Activated CD8-positive, alpha-beta T cell treated with anti-CD3 and anti-CD28 coated beads for 36 hours (primary cell): Measurements from ENCODE around the gene TFB1M. TPM values are rescaled to one million over a fixed set of nuclear protein-coding genes. Genes with fewer than 3 reads are reported as not detected.

ENCODE experiments used
- ATAC-seq: fragments of 200-7000 bp; cut with Tn5 transposase; one replicate; pipeline ENCODE4 v1.10.0; 2021; ENCODE audit warnings: mild to moderate bottlenecking, moderate library complexity
- CTCF ChIA-PET: fragments of 350-600 bp; sonication (Branson Sonifier 250); formaldehyde crosslinking; loops from one replicate; lab custom pipeline; 2021; ENCODE audit warnings: antibody characterized with exemption; lab: Charles Lee
- POLR2A ChIA-PET: fragments of 350-600 bp; sonication (Branson Sonifier 250); formaldehyde crosslinking; loops from one replicate; lab custom pipeline; 2021; ENCODE audit warnings: antibody characterized with exemption; lab: Charles Lee
- DNase-seq: peaks from one replicate; pipeline ENCODE4 v3.0.0-alpha.2; 2020
- H3K27ac Mint-ChIP-seq: one replicate; pipeline ENCODE4 v1.8.0; 2021; ENCODE audit warnings: mild to moderate bottlenecking, mixed read lengths
- H3K27me3 Mint-ChIP-seq: one replicate; pipeline ENCODE4 v1.8.0; 2021; ENCODE audit warnings: mixed read lengths
- H3K36me3 Mint-ChIP-seq: one replicate; pipeline ENCODE4 v1.8.0; 2021; ENCODE audit warnings: low read depth, mixed read lengths
- H3K4me1 Mint-ChIP-seq: one replicate; pipeline ENCODE4 v1.8.0; 2021; ENCODE audit warnings: low read depth, mixed read lengths
- H3K4me3 Mint-ChIP-seq: one replicate; pipeline ENCODE4 v1.8.0; 2021; ENCODE audit warnings: mild to moderate bottlenecking, moderate library complexity, mixed read lengths
- H3K9me3 Mint-ChIP-seq: one replicate; pipeline ENCODE4 v1.8.0; 2021; ENCODE audit warnings: mixed read lengths
- CTCF ChIP-seq: fragments of 200-600 bp; IDR thresholded peaks from one replicate; pipeline ENCODE4 v1.8.0; 2022; ENCODE audit warnings: antibody characterized with exemption, mild to moderate bottlenecking
- intact Hi-C: fragments of 100-400 bp; cut with micrococcal nuclease; formaldehyde crosslinking; loops from one replicate; pipeline ENCODE4 v1.10.0; 2022
- total RNA-seq, 2 experiments: library from RNA; stranded (reverse); gene quantifications; one replicate each; pipeline ENCODE4 v1.2.3, GENCODE V29; 2021

Gene TFB1M
- total RNA-seq, 2 experiments from 2014 or later = 70.9 to 76.6 TPM

GRCh38 chr6:155275808-155276480, 38.3 kb downstream of the TFB1M start:
- Mint-ChIP-seq H3K4me3 (no peak overlapping the region), H3K36me3 (peaks cover 25% of the 10 kb centered on the region), H3K4me1 (peaks cover 8% of the 10 kb centered on the region), H3K9me3 (no peaks in the 10 kb centered on the region), H3K27me3 (no peaks in the 10 kb centered on the region), H3K27ac (no peak overlapping the region)
- ATAC-seq = no peak
- intact Hi-C loops = no loop called here
- ChIA-PET POLR2A (interaction anchor here (0.6 kb wide), 1 partner anchor 11 kb away, joined by 5 read pairs; no protein-coding TSS in a partner anchor), CTCF (interaction anchor here (1.3 to 2.0 kb wide), 4 partner anchors 9 to 347 kb away, joined by 3 to 5 read pairs (median 4); partner anchors contain the start of gene CLDN20)
- no peak for TF ChIP-seq CTCF
- no peak for DNase-seq

DNA sequence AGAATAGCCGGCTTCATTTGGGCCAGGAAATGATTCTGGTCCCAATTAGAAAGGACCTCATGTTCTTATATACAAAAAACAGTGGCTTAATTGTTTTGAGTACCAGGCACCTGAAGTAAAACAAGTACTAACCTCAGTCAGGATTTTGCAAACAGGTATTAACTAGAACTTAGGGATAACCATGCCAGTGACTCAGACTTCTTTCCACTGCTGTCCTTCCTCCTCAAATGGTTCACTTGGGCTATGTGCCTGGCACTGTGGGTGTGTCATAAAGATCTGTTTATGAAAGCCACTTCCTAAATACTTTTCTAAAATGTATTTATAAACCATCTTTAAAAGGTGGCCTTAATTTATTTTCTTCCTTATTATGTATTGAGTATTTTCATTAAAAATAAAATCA, 39.8 kb downstream of the TFB1M start:
- H3K36me3 Mint-ChIP-seq = peaks cover 24% of the 10 kb centered on the region
- H3K27ac Mint-ChIP-seq = no peak overlapping the region
- TF ChIP-seq CTCF = no peak
- no peak overlapping the region for H3K4me3 Mint-ChIP-seq
- no peaks in the 10 kb centered on the region for H3K9me3 Mint-ChIP-seq
- DNase-seq (no peak), ATAC-seq (no peak)
- CTCF ChIA-PET = no interaction called here
- no peaks in the 10 kb centered on the region for H3K27me3 Mint-ChIP-seq
- peaks cover 8% of the 10 kb centered on the region for H3K4me1 Mint-ChIP-seq
- intact Hi-C loops = no loop called here
- POLR2A ChIA-PET = no interaction called here

- ATAC-seq (no peak), DNase-seq (no peak)
- Mint-ChIP-seq H3K4me1 (peaks cover 8% of the 10 kb centered on the region), H3K27me3 (no peaks in the 10 kb centered on the region), H3K36me3 (peaks cover 21% of the 10 kb centered on the region), H3K4me3 (no peak overlapping the region), H3K9me3 (no peaks in the 10 kb centered on the region), H3K27ac (no peak overlapping the region)
- intact Hi-C loops = no loop called here
- ChIA-PET POLR2A (no interaction called here), CTCF (no interaction called here)
- no peak for TF ChIP-seq CTCF
Observed at GRCh38 chr6:155274106-155274505, 40.2 kb downstream of the TFB1M start.

GRCh38 chr6:155273431-155273830, 40.9 kb downstream of the TFB1M start:
- ChIA-PET POLR2A (no interaction called here), CTCF (interaction anchor here (1.1 kb wide), 1 partner anchor 13 kb away, joined by 3 read pairs; no protein-coding TSS in a partner anchor)
- intact Hi-C loops = no loop called here
- Mint-ChIP-seq H3K27ac (no peak overlapping the region), H3K9me3 (no peaks in the 10 kb centered on the region), H3K36me3 (peaks cover 21% of the 10 kb centered on the region), H3K27me3 (no peaks in the 10 kb centered on the region), H3K4me1 (peaks cover 8% of the 10 kb centered on the region), H3K4me3 (no peak overlapping the region)
- DNase-seq (no peak), ATAC-seq (no peak)
- TF ChIP-seq CTCF = no peak
